Measurements from ENCODE around the gene NR2F1-AS1. TPM values are rescaled to one million over a fixed set of nuclear protein-coding genes. Genes with fewer than 3 reads are reported as not detected.
"Not testable (repeated sequence)": the region's sequence is repeated elsewhere in the genome, so short reads cannot be mapped to it uniquely, and the experiment has no call there.

The NR2F1-AS1 gene
- total RNA-seq, 1 experiment from 2014 or later: 1.7 TPM

DNA sequence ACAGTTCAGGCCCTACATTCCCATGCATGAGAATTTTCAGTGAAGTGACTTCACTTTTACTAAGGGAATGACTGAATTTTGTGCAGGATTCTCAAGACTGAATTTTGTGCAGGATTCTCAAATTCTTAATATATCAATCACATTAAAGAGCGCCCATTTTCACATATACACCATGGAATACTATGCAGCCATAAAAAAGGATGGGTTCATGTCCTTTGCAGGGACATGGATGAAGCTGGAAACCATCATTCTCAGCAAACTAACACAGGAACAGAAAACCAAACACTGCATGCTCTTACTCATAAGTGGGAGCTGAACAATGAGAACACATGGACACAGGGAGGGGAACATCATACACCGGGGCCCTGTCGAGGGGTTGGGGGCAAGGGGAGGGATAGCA is 31.4 kb downstream of the NR2F1-AS1 start:
- not testable (repeated sequence) for H3K27ac ChIP-seq (ENCODE audit: low read length); H3K9ac ChIP-seq (ENCODE audit: low read length); H3K27me3 ChIP-seq (ENCODE audit: low read length); H3K4me3 ChIP-seq (ENCODE audit: low read length); DNase-seq; H3K4me1 ChIP-seq (ENCODE audit: low read length); H3K9me2 ChIP-seq (replicated peaks; ENCODE audit: insufficient read depth, low read length); H3K4me2 ChIP-seq (ENCODE audit: low read depth, low read length, poor library complexity, severe bottlenecking); H2AFZ ChIP-seq (ENCODE audit: low read length); H3K36me3 ChIP-seq (ENCODE audit: insufficient read depth, low read length); H4K20me1 ChIP-seq (ENCODE audit: insufficient read depth, low read depth, low read length); H3K79me2 ChIP-seq (ENCODE audit: low read length); H3K9me3 ChIP-seq (ENCODE audit: low read length)

DNA sequence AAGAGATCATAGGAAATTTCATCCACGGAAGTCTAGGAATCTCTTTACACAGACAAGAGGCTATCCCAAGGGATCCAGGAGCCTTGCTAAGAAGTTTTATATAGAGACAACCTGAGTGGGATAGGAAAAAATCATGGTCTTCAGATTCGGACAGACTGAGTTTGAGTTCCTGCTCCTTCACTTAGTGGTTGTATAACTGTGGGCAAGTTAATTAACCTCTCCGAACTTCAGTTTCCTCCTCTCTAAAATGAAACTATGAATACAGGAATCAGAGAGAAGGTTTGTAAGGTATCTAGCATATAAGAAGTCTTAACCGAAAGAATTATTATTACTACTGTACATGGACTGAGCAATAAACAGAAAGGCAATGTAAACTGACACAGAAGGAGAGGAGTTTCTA is 35.1 kb downstream of the NR2F1-AS1 start:
- no peaks in the 10 kb centered on the region for H3K4me1 ChIP-seq (ENCODE audit: low read length)
- H3K27ac ChIP-seq (ENCODE audit: low read length): no peak overlapping the region
- H3K9me3 ChIP-seq (ENCODE audit: low read length): no peaks in the 10 kb centered on the region
- no peaks in the 10 kb centered on the region for H3K79me2 ChIP-seq (ENCODE audit: low read length)
- DNase-seq: no peak
- no peaks in the 10 kb centered on the region for H3K36me3 ChIP-seq (ENCODE audit: insufficient read depth, low read length)
- H3K9me2 ChIP-seq (replicated peaks; ENCODE audit: insufficient read depth, low read length): no peaks in the 10 kb centered on the region
- no peak overlapping the region for H3K9ac ChIP-seq (ENCODE audit: low read length)
- H3K4me2 ChIP-seq (ENCODE audit: low read depth, low read length, poor library complexity, severe bottlenecking): no peak overlapping the region
- no peak overlapping the region for H3K4me3 ChIP-seq (ENCODE audit: low read length)
- no peaks in the 10 kb centered on the region for H3K27me3 ChIP-seq (ENCODE audit: low read length)
- H4K20me1 ChIP-seq (ENCODE audit: insufficient read depth, low read depth, low read length): no peaks in the 10 kb centered on the region
- no peak overlapping the region for H2AFZ ChIP-seq (ENCODE audit: low read length)

DNA sequence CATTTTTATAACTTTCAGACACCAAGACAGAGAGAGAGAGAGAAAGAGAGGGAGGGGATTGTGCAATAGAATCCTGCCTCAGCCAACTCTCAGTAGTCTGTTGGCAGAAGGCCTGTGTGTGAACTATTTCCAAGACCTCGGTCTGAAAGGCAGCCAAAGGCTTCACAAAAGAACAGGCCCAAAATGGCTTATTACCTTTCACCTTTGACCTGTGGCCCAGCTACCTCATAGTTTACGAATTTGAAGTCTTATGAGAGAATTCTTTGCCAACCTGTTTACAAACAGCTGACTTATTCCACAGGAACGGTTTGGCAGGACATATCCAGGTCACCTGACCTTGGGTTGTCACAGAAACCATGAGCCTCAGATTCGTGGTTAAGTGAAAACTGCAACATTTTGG is 48.6 kb downstream of the NR2F1-AS1 start:
- no peak overlapping the region for H3K27ac ChIP-seq (ENCODE audit: low read length)
- no peak for DNase-seq
- H3K9me2 ChIP-seq (replicated peaks; ENCODE audit: insufficient read depth, low read length): no peaks in the 10 kb centered on the region
- no peaks in the 10 kb centered on the region for H3K79me2 ChIP-seq (ENCODE audit: low read length)
- no peaks in the 10 kb centered on the region for H4K20me1 ChIP-seq (ENCODE audit: insufficient read depth, low read depth, low read length)
- H3K9me3 ChIP-seq (ENCODE audit: low read length): no peaks in the 10 kb centered on the region; the same call in 1 of the 2 replicates
- no peaks in the 10 kb centered on the region for H3K27me3 ChIP-seq (ENCODE audit: low read length)
- H2AFZ ChIP-seq (ENCODE audit: low read length): no peak overlapping the region
- no peaks in the 10 kb centered on the region for H3K4me1 ChIP-seq (ENCODE audit: low read length)
- H3K9ac ChIP-seq (ENCODE audit: low read length): no peak overlapping the region
- H3K4me2 ChIP-seq (ENCODE audit: low read depth, low read length, poor library complexity, severe bottlenecking): no peak overlapping the region
- H3K36me3 ChIP-seq (ENCODE audit: insufficient read depth, low read length): no peaks in the 10 kb centered on the region
- no peak overlapping the region for H3K4me3 ChIP-seq (ENCODE audit: low read length)

DNA sequence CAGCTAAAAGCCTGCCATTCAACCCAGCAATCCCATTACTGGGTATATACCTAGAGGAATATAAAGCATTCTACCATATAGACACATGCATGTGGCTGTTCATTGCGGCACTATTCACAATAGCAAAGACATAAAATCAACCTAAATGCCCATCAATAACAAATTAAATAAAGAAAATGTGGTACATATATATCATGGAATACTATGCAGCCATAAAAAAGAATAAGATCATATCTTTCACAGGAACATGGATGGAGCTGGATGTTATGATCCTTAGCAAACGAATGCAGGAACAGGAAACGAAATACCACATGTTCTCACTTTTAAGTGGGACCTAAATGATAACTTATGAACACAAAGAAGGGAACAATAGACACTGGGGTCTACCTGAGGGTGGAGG is 59.2 kb downstream of the NR2F1-AS1 start:
- not testable (repeated sequence) for H3K36me3 ChIP-seq (ENCODE audit: insufficient read depth, low read length); H2AFZ ChIP-seq (ENCODE audit: low read length); H3K4me3 ChIP-seq (ENCODE audit: low read length); H3K79me2 ChIP-seq (ENCODE audit: low read length); H4K20me1 ChIP-seq (ENCODE audit: insufficient read depth, low read depth, low read length); H3K9ac ChIP-seq (ENCODE audit: low read length); H3K27ac ChIP-seq (ENCODE audit: low read length); H3K4me2 ChIP-seq (ENCODE audit: low read depth, low read length, poor library complexity, severe bottlenecking); DNase-seq; H3K27me3 ChIP-seq (ENCODE audit: low read length); H3K9me3 ChIP-seq (ENCODE audit: low read length); H3K9me2 ChIP-seq (replicated peaks; ENCODE audit: insufficient read depth, low read length); H3K4me1 ChIP-seq (ENCODE audit: low read length)

DNA sequence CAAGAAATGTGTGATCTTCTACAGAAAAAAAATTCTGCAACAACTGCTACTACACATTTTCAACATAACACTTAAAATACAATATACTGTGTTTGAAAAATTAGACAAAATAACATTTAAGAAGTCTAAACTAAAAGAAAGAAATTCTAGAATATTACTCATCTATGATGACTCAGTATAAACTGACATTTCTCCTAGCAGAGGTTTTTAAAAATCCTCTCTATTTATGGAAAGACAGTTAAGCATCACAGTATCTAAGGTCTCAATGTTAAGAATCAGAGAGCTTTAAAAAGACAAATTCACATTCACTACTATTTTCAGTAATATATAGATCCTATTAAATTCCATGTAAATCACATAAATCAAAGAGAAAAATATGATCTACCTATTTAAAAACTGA is 61.3 kb downstream of the NR2F1-AS1 start:
- Histone ChIP-seq H3K4me1 (ENCODE audit: low read length) (no peaks in the 10 kb centered on the region), H3K4me3 (ENCODE audit: low read length) (no peak overlapping the region), H3K4me2 (ENCODE audit: low read depth, low read length, poor library complexity, severe bottlenecking) (no peak overlapping the region), H3K9me3 (ENCODE audit: low read length) (no peaks in the 10 kb centered on the region), H3K9me2 (replicated peaks; ENCODE audit: insufficient read depth, low read length) (no peaks in the 10 kb centered on the region), H3K27me3 (ENCODE audit: low read length) (no peaks in the 10 kb centered on the region), H3K27ac (ENCODE audit: low read length) (no peak overlapping the region), H3K36me3 (ENCODE audit: insufficient read depth, low read length) (no peaks in the 10 kb centered on the region), H3K79me2 (ENCODE audit: low read length) (no peaks in the 10 kb centered on the region), H3K9ac (ENCODE audit: low read length) (no peak overlapping the region), H4K20me1 (ENCODE audit: insufficient read depth, low read depth, low read length) (no peaks in the 10 kb centered on the region), H2AFZ (ENCODE audit: low read length) (no peak overlapping the region)
- DNase-seq: no peak

DNA sequence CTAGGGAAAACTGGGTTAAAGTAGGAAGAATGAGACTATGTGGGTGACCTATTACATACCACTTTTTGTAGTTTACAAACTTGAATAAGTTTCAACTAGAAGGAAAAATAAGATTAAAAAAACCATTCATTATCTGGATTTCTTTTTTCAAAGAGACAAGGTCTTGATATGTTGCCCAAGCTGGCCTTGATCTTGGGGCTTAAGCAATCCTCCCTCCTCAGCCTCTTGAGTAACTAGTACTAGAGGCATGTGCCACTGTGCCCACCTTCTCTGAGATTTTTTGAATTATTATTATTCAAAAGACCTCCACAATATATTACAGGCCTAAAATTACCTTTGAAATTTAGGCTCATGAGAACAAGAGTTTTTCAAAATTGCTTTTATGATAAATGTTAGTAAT is 63.2 kb downstream of the NR2F1-AS1 start:
- Histone ChIP-seq H3K9me3 (ENCODE audit: low read length) (peaks cover 3% of the 10 kb centered on the region; the same call in 1 of the 2 replicates), H4K20me1 (ENCODE audit: insufficient read depth, low read depth, low read length) (no peaks in the 10 kb centered on the region), H3K4me3 (ENCODE audit: low read length) (no peak overlapping the region), H3K4me1 (ENCODE audit: low read length) (no peaks in the 10 kb centered on the region), H3K27me3 (ENCODE audit: low read length) (no peaks in the 10 kb centered on the region), H2AFZ (ENCODE audit: low read length) (no peak overlapping the region), H3K27ac (ENCODE audit: low read length) (no peak overlapping the region), H3K9ac (ENCODE audit: low read length) (no peak overlapping the region), H3K36me3 (ENCODE audit: insufficient read depth, low read length) (no peaks in the 10 kb centered on the region), H3K4me2 (ENCODE audit: low read depth, low read length, poor library complexity, severe bottlenecking) (no peak overlapping the region), H3K79me2 (ENCODE audit: low read length) (no peaks in the 10 kb centered on the region), H3K9me2 (replicated peaks; ENCODE audit: insufficient read depth, low read length) (no peaks in the 10 kb centered on the region)
- no peak for DNase-seq

DNA sequence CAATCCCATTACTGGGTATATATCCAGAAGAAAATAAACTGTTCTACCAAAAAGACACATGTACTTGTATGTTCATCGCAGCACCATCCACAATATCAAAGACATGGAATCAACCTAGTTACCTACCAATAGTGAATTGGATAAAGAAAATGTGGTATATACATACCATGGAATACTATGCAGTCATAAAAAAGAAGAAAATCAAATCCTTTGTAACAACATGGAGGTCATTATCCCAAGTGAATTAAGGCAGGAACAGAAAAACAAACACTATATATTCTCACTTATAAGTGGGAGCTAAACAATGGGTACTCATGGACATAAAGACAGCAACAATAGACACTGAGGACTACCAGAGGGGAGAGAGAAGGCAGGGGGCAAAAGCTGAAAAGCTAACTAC is 67.7 kb downstream of the NR2F1-AS1 start:
- no peak for DNase-seq
- H3K4me2 ChIP-seq (ENCODE audit: low read depth, low read length, poor library complexity, severe bottlenecking): no peak overlapping the region
- no peaks in the 10 kb centered on the region for H3K4me1 ChIP-seq (ENCODE audit: low read length)
- peaks cover 3% of the 10 kb centered on the region; the same call in 1 of the 2 replicates for H3K9me3 ChIP-seq (ENCODE audit: low read length)
- H3K9me2 ChIP-seq (replicated peaks; ENCODE audit: insufficient read depth, low read length): no peaks in the 10 kb centered on the region
- no peak overlapping the region for H2AFZ ChIP-seq (ENCODE audit: low read length)
- H3K27ac ChIP-seq (ENCODE audit: low read length): no peak overlapping the region
- no peaks in the 10 kb centered on the region for H3K36me3 ChIP-seq (ENCODE audit: insufficient read depth, low read length)
- H4K20me1 ChIP-seq (ENCODE audit: insufficient read depth, low read depth, low read length): no peaks in the 10 kb centered on the region
- no peak overlapping the region for H3K9ac ChIP-seq (ENCODE audit: low read length)
- H3K27me3 ChIP-seq (ENCODE audit: low read length): no peaks in the 10 kb centered on the region
- no peak overlapping the region for H3K4me3 ChIP-seq (ENCODE audit: low read length)
- H3K79me2 ChIP-seq (ENCODE audit: low read length): no peaks in the 10 kb centered on the region

DNA sequence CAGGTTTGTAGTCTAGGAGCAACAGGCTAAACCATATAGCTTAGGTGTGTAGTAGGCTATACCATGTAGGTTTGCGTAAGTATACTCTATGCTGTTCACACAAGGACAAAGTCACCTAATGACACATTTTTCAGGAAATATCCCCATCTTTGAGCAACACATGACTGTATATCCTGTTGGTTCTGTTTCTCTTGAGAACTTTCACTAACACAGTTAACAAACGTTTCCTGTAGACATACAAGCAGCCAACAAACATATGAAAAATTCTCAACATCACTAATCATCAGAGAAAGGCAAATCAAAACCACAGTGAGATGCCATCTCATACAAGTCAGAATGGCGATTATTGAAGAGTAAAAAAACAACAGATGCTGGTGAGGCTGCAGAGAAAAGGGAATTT is 68.2 kb downstream of the NR2F1-AS1 start:
- Histone ChIP-seq H2AFZ (ENCODE audit: low read length) (no peak overlapping the region), H3K9me2 (replicated peaks; ENCODE audit: insufficient read depth, low read length) (no peaks in the 10 kb centered on the region), H3K4me2 (ENCODE audit: low read depth, low read length, poor library complexity, severe bottlenecking) (no peak overlapping the region), H3K79me2 (ENCODE audit: low read length) (no peaks in the 10 kb centered on the region), H3K9ac (ENCODE audit: low read length) (no peak overlapping the region), H4K20me1 (ENCODE audit: insufficient read depth, low read depth, low read length) (no peaks in the 10 kb centered on the region), H3K4me1 (ENCODE audit: low read length) (no peaks in the 10 kb centered on the region), H3K36me3 (ENCODE audit: insufficient read depth, low read length) (no peaks in the 10 kb centered on the region), H3K27me3 (ENCODE audit: low read length) (no peaks in the 10 kb centered on the region), H3K4me3 (ENCODE audit: low read length) (no peak overlapping the region), H3K27ac (ENCODE audit: low read length) (no peak overlapping the region), H3K9me3 (ENCODE audit: low read length) (peaks cover 3% of the 10 kb centered on the region; the same call in 1 of the 2 replicates)
- no peak for DNase-seq

DNA sequence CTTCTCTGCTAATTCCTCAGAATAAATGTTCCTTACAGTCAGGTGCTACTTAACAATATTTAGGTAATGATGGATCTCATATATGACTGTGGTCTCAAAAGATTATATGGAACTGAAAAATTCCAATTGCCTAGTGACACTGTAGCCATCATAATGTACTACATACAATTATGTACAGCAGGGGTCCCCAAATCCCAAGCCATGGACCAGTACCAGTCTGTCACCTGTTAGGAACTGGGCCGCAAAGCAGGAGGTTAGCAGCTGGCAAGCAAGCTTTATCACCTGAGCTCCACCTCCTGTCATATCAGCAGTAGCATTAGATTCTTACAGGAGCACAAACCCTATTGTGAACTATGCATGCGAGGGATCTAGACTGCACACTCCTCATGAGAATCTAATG is 69.6 kb downstream of the NR2F1-AS1 start:
- H3K4me2 ChIP-seq (ENCODE audit: low read depth, low read length, poor library complexity, severe bottlenecking): no peak overlapping the region
- no peak overlapping the region for H2AFZ ChIP-seq (ENCODE audit: low read length)
- no peaks in the 10 kb centered on the region for H3K9me2 ChIP-seq (replicated peaks; ENCODE audit: insufficient read depth, low read length)
- H3K27me3 ChIP-seq (ENCODE audit: low read length): no peaks in the 10 kb centered on the region
- H3K9ac ChIP-seq (ENCODE audit: low read length): no peak overlapping the region
- no peaks in the 10 kb centered on the region for H3K36me3 ChIP-seq (ENCODE audit: insufficient read depth, low read length)
- no peaks in the 10 kb centered on the region for H4K20me1 ChIP-seq (ENCODE audit: insufficient read depth, low read depth, low read length)
- no peak overlapping the region for H3K4me3 ChIP-seq (ENCODE audit: low read length)
- H3K4me1 ChIP-seq (ENCODE audit: low read length): no peaks in the 10 kb centered on the region
- H3K27ac ChIP-seq (ENCODE audit: low read length): no peak overlapping the region
- DNase-seq: no peak
- peaks cover 3% of the 10 kb centered on the region; the same call in 1 of the 2 replicates for H3K9me3 ChIP-seq (ENCODE audit: low read length)
- H3K79me2 ChIP-seq (ENCODE audit: low read length): no peaks in the 10 kb centered on the region
